Nephron progenitor cell (in vitro differentiated cells): ENCODE data around the gene KCNK18.
"Not testable (repeated sequence)": the region's sequence is repeated elsewhere in the genome, so short reads cannot be mapped to it uniquely, and the experiment has no call there.

Experiments
- DNase-seq: peaks from one replicate; pipeline ENCODE4 v3.0.0; 2021
- H3K27ac Mint-ChIP-seq: 2 replicates; pipeline ENCODE4 v1.8.0; 2021; ENCODE audit warnings: mild to moderate bottlenecking, moderate library complexity, mixed read lengths
- H3K27me3 Mint-ChIP-seq: 2 replicates; pipeline ENCODE4 v1.8.0; 2021; ENCODE audit warnings: mild to moderate bottlenecking, low read depth, mixed read lengths; ENCODE audit not compliant: poor library complexity
- H3K36me3 Mint-ChIP-seq: 2 replicates; pipeline ENCODE4 v1.8.0; 2021; ENCODE audit warnings: low read depth, mixed read lengths
- H3K4me1 Mint-ChIP-seq: 2 replicates; pipeline ENCODE4 v1.8.0; 2021; ENCODE audit warnings: mixed read lengths
- H3K4me3 Mint-ChIP-seq: 2 replicates; pipeline ENCODE4 v1.8.0; 2021; ENCODE audit warnings: mild to moderate bottlenecking, moderate library complexity, mixed read lengths
- H3K9me3 Mint-ChIP-seq: 2 replicates; pipeline ENCODE4 v1.8.0; 2021; ENCODE audit warnings: mild to moderate bottlenecking, moderate library complexity, mixed read lengths
- TF ChIP-seq, protein P1 (sequence below): fragments of 200-600 bp; sonication (generic); IDR thresholded peaks from 2 replicates; pipeline ENCODE4 v1.5.0; 2021; ENCODE audit warnings: antibody characterized with exemption

The KCNK18 gene

DNA sequence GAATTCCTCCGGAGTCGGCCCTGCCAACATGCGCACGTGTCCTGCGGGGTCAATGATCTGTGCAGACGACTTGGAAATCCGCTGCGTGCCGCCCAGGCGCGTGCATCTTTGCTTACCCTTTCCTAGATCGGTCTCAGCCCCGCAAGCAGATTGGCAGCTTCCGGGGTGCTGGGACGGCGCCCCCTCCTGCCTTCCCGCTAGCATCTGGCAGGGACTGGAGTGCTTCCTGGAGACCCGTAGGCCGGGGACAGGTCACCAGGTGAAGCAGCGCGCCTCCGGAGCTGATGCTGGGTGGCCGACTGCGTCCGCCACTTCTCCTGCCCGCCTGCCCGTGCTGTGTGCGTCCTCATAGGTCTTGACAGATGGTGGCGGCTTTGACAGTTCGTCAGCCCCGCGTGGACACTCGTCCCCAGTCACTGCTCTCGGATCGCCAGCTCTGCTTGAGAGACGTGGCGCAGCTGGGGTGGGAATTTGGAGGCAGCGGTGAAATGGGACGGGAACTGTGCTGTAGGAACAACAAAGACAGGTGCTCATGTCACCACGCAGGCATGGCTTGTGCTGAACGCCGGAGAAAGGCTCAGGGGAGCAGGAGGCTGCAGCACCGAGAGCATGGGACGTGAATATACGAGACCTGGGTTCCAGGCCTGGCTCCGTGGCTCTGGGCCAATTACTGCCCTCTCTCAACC lies 21.9 kb upstream of the KCNK18 start:
- Mint-ChIP-seq H3K36me3 (no peaks in the 10 kb centered on the region), H3K27me3 (peaks cover 96% of the 10 kb centered on the region), H3K4me3 (peak overlapping the region; percentile 84), H3K9me3 (no peaks in the 10 kb centered on the region), H3K4me1 (peaks cover 18% of the 10 kb centered on the region), H3K27ac (no peak overlapping the region)
- DNase-seq: no peak
- TF ChIP-seq, protein P1, sequence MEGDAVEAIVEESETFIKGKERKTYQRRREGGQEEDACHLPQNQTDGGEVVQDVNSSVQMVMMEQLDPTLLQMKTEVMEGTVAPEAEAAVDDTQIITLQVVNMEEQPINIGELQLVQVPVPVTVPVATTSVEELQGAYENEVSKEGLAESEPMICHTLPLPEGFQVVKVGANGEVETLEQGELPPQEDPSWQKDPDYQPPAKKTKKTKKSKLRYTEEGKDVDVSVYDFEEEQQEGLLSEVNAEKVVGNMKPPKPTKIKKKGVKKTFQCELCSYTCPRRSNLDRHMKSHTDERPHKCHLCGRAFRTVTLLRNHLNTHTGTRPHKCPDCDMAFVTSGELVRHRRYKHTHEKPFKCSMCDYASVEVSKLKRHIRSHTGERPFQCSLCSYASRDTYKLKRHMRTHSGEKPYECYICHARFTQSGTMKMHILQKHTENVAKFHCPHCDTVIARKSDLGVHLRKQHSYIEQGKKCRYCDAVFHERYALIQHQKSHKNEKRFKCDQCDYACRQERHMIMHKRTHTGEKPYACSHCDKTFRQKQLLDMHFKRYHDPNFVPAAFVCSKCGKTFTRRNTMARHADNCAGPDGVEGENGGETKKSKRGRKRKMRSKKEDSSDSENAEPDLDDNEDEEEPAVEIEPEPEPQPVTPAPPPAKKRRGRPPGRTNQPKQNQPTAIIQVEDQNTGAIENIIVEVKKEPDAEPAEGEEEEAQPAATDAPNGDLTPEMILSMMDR: peak; percentile 15

DNA sequence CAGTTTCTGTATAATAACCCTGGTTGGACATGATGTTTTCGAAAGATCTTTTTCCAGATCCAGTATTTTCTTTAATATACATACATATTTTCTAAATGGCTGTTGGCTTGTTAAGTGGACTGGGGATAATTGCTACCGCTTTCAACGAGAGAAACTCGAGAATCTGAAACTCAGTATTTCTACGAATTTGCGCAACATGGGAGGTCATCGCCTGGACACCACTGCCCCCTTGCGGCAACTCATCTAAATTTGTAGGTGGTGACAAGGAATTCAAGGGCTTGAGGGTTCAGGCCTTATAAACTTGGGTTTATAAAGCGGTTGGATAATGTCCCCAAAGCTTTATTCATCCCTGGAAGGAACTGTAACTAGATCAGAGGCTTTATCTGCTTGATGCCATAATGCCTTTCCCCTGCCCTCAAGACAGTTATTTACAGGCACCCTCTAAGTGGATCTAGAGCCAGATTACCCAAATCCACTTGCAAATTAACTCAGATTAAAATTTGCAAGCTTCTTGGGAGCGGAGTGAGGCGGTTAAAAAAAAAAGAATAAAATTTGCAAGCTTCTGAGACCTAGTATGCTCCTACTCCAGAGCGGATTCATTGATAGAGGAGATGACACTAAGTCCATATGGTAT lies 21.3 kb upstream of the KCNK18 start:
- Mint-ChIP-seq H3K27ac (no peak overlapping the region), H3K27me3 (peaks cover 96% of the 10 kb centered on the region), H3K4me3 (peak overlapping the region; percentile 84), H3K9me3 (no peaks in the 10 kb centered on the region), H3K4me1 (peaks cover 18% of the 10 kb centered on the region), H3K36me3 (no peaks in the 10 kb centered on the region)
- peak; percentile 87 for DNase-seq
- TF ChIP-seq, protein P1: peak; percentile 81

DNA sequence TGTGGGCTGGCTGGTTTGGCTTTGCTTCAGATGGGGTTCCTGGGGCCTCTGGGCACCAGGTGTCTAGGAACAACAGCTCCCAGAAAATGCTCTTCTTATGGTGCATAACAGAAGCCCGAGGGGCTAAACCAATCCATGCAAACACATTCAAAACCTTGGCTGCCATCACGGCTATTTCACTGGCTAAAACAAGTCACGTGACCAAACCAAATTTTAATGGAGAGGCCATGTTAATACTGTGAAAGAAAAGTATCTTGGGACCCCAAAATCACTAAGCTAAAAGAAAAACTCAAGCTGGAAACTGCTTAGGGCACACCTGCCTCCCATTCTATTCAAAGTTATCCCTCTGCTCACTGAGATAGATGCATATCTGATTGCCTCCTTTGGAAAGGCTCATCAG lies 19.1 kb upstream of the KCNK18 start:
- no peaks in the 10 kb centered on the region for H3K9me3 Mint-ChIP-seq
- no peaks in the 10 kb centered on the region for H3K36me3 Mint-ChIP-seq
- H3K4me3 Mint-ChIP-seq: no peak overlapping the region
- no peak for DNase-seq
- no peak overlapping the region for H3K27ac Mint-ChIP-seq
- H3K4me1 Mint-ChIP-seq: peaks cover 18% of the 10 kb centered on the region
- H3K27me3 Mint-ChIP-seq: peaks cover 78% of the 10 kb centered on the region
- TF ChIP-seq, protein P1: no peak

DNA sequence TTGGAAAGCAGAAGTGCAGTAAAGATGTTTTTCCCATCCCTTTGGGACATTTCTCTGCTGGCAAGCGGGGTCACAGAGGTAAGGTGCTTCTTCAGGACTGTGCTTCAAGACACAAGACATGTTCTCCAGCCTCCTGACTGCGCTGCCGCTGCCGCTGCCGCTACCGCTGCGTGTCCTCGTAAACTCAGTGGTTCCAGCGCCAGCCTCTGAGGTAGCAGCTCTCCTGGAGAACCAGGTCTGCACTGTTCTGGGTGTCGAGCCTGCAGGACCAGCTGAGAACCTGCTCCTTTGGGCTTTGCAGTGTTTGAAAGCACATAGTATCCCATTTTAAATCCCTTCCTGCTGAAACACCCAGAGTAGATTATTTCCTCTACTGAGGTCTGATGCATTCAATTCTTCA lies 13.0 kb upstream of the KCNK18 start:
- Mint-ChIP-seq H3K27ac (no peak overlapping the region), H3K4me1 (no peaks in the 10 kb centered on the region), H3K36me3 (peaks cover 9% of the 10 kb centered on the region), H3K27me3 (peaks cover 23% of the 10 kb centered on the region), H3K4me3 (no peak overlapping the region), H3K9me3 (peaks cover 13% of the 10 kb centered on the region)
- no peak for DNase-seq
- TF ChIP-seq, protein P1: no peak

DNA sequence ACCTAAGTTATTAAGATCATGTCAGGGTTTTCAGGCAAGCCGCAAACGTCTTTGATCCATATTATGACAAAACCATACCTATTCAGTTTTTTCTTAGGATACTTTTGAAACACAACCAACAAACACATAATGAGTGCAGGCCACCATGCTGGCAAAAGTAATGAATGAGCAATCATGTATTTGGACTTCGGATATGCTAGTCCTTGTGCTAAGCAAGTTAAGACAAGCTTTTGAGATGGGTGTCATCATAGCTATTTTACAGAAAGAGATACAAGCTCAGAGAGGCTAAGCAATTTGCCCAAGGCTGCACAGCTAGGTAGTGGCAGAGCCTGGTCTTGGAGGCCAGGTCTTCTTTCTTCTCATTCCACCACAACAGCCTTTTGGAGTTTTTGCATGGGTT lies 12.5 kb upstream of the KCNK18 start:
- H3K36me3 Mint-ChIP-seq: peaks cover 13% of the 10 kb centered on the region
- H3K27ac Mint-ChIP-seq: no peak overlapping the region
- no peaks in the 10 kb centered on the region for H3K4me1 Mint-ChIP-seq
- DNase-seq: no peak
- H3K27me3 Mint-ChIP-seq: peaks cover 18% of the 10 kb centered on the region
- peaks cover 17% of the 10 kb centered on the region for H3K9me3 Mint-ChIP-seq
- TF ChIP-seq, protein P1: no peak
- no peak overlapping the region for H3K4me3 Mint-ChIP-seq

DNA sequence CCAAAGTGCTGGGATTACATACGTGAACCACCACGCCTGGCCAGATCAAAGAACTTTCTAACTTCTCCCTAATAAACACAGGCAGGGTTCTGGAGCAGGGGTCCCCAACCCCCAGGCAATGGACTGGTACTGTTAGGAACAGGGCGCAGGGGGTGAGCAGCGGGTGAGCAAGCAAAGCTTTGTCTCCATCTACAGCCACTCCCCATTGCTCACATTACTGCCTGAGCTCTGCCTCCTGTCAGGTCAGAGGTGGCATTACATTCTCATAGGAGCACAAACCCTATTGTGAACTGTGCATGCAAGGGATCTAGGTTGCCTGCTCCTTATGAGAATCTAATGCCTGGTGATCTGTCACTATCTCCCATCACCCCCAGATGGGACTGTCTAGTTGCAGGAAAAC lies 11.5 kb upstream of the KCNK18 start:
- H3K4me1 Mint-ChIP-seq, H3K27ac Mint-ChIP-seq, DNase-seq, H3K27me3 Mint-ChIP-seq, H3K4me3 Mint-ChIP-seq: not testable (repeated sequence)
- Mint-ChIP-seq H3K36me3 (peaks cover 13% of the 10 kb centered on the region), H3K9me3 (peaks cover 18% of the 10 kb centered on the region)
